Measurements from ENCODE around the gene FHOD1.

FHOD1 gene

DNA sequence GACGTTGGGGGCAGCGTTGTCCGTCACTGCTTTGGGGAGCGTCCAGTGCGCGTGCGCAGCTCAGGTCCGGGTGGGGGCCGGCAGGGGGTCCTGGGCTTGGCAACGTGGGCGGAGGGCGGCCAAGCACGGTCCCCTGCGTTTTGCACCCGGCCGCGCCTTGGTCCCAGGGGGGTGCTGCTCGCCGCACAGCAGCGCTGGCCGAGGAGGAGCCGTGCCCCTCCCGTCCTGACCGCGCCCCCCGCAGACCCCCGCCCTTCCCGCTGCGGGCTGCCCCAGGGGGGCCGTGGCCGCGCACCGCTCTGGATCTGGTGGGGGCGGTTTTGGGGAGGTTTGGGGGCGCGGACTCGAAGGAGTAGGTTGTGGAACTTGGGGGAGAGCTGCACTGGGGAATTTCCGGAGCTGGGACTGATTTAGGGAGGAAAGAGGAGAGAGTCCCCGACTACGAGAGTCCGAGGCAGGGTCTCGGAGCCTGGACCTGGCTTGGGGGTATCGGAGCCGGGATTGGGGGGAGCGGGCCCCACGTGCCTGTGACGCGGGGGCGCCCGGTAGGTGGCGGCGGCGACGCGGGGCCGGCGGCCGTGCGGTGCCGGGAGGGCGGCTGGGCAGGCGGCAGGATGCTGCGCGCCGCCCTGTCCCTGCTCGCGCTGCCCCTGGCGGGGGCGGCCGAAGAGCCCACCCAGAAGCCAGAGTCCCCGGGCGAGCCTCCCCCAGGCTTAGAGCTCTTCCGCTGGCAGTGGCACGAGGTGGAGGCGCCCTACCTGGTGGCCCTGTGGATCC, 1.3 kb upstream of the FHOD1 start, which contains the start of gene SLC9A5:
SLC9A5 (plus strand) TSS at position 579 of the 777 bp plus-strand sequence; CDS start at position 615, 36 bp downstream.
- H3K27ac ChIP-seq (ENCODE audit: low read depth, low read length, poor library complexity, severe bottlenecking) = no peak within 1 kb of the TSS
- H3K27me3 ChIP-seq (ENCODE audit: insufficient read depth, low read length) = no peaks in the 10 kb centered on the region
- no peaks in the 10 kb centered on the region for H3F3A ChIP-seq (ENCODE audit: insufficient read depth, low read length)
- H4K20me1 ChIP-seq (ENCODE audit: insufficient read depth, low read length) = no peaks in the 10 kb centered on the region
- no peaks in the 10 kb centered on the region for H3K79me2 ChIP-seq (ENCODE audit: insufficient read depth, low read length)
- H3K4me3 ChIP-seq (ENCODE audit: low read depth, low read length, poor library complexity, severe bottlenecking) = peak within 1 kb of the TSS; percentile 76
- no peaks in the 10 kb centered on the region for H3K9me2 ChIP-seq (ENCODE audit: low read depth, low read length)
- peak within 1 kb of the TSS; percentile 45; the same call in 1 of the 2 replicates for H3K9ac ChIP-seq (ENCODE audit: low read length)
- H3K4me1 ChIP-seq (ENCODE audit: insufficient read depth, low read length, severe bottlenecking) = peaks cover 36% of the 10 kb centered on the region
- no peak for TF ChIP-seq EZH2 (IDR thresholded peaks at IDR 0.05; ENCODE audit: borderline replicate concordance, low read length)
- TF ChIP-seq, protein P1, sequence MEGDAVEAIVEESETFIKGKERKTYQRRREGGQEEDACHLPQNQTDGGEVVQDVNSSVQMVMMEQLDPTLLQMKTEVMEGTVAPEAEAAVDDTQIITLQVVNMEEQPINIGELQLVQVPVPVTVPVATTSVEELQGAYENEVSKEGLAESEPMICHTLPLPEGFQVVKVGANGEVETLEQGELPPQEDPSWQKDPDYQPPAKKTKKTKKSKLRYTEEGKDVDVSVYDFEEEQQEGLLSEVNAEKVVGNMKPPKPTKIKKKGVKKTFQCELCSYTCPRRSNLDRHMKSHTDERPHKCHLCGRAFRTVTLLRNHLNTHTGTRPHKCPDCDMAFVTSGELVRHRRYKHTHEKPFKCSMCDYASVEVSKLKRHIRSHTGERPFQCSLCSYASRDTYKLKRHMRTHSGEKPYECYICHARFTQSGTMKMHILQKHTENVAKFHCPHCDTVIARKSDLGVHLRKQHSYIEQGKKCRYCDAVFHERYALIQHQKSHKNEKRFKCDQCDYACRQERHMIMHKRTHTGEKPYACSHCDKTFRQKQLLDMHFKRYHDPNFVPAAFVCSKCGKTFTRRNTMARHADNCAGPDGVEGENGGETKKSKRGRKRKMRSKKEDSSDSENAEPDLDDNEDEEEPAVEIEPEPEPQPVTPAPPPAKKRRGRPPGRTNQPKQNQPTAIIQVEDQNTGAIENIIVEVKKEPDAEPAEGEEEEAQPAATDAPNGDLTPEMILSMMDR (IDR thresholded peaks at IDR 0.05; ENCODE audit: low read length) = no peak
- H2AFZ ChIP-seq (ENCODE audit: low read length) = no peak within 1 kb of the TSS
- H3K36me3 ChIP-seq (ENCODE audit: insufficient read depth, low read length) = no peaks in the 10 kb centered on the region
- H3K9me3 ChIP-seq (ENCODE audit: low read length) = no peaks in the 10 kb centered on the region
- H3K4me2 ChIP-seq (ENCODE audit: low read length) = peak within 1 kb of the TSS; percentile 98

DNA sequence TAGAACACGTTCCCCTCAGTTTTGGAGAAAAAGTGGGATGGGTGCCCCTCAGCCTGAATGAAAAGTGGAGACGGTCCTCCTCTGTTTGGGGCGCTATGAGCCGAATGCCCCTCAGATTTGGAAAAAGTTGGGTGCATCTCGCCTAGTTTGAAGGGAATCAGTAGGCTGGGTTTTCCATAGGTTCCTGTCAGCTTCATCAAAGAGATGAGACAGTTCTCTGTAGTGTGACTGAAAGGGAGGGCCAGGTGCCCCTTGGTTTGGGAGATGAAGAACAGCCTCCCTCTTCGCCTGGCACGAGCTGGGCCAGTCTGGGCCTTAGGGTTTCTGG, 756 bp upstream of the FHOD1 start:
- no peak overlapping the region for H2AFZ ChIP-seq (ENCODE audit: low read length)
- peaks cover 36% of the 10 kb centered on the region for H3K4me1 ChIP-seq (ENCODE audit: insufficient read depth, low read length, severe bottlenecking)
- H3K27ac ChIP-seq (ENCODE audit: low read depth, low read length, poor library complexity, severe bottlenecking) = no peak overlapping the region
- no peaks in the 10 kb centered on the region for H3K27me3 ChIP-seq (ENCODE audit: insufficient read depth, low read length)
- peak overlapping the region; percentile 98 for H3K4me2 ChIP-seq (ENCODE audit: low read length)
- TF ChIP-seq, protein P1 (IDR thresholded peaks at IDR 0.05; ENCODE audit: low read length) = no peak
- TF ChIP-seq EZH2 (IDR thresholded peaks at IDR 0.05; ENCODE audit: borderline replicate concordance, low read length) = no peak
- no peaks in the 10 kb centered on the region for H3K9me3 ChIP-seq (ENCODE audit: low read length)
- H3K36me3 ChIP-seq (ENCODE audit: insufficient read depth, low read length) = no peaks in the 10 kb centered on the region
- no peaks in the 10 kb centered on the region for H3F3A ChIP-seq (ENCODE audit: insufficient read depth, low read length)
- peak overlapping the region; percentile 45; the same call in 1 of the 2 replicates for H3K9ac ChIP-seq (ENCODE audit: low read length)
- no peaks in the 10 kb centered on the region for H3K79me2 ChIP-seq (ENCODE audit: insufficient read depth, low read length)
- H3K4me3 ChIP-seq (ENCODE audit: low read depth, low read length, poor library complexity, severe bottlenecking) = peak overlapping the region; percentile 76
- H3K9me2 ChIP-seq (ENCODE audit: low read depth, low read length) = no peaks in the 10 kb centered on the region
- no peaks in the 10 kb centered on the region for H4K20me1 ChIP-seq (ENCODE audit: insufficient read depth, low read length)

DNA sequence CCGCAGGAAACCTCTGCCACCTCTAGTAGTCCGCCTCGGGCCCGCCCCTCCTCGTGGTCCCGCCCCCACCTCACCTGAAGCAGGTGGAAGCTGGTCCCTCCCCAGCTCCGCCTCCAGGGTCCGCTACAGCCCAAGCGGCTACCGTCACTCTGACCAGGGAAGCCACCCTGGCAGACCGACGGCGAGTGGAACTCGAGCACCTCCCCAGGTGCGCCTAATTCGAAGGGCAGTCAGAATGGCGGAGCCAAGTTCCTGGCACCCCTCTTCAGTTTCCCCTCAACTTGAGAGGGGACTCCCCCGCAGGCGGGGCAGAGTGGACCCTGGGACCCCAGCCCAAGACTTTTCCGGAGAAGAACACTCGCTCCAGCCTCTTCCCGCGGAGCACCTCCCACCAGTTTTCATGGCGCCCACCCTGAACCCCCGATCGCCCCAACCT, 507 bp downstream of the FHOD1 start:
- Histone ChIP-seq H3K27me3 (ENCODE audit: insufficient read depth, low read length) (no peaks in the 10 kb centered on the region), H3K9me3 (ENCODE audit: low read length) (no peaks in the 10 kb centered on the region), H4K20me1 (ENCODE audit: insufficient read depth, low read length) (no peaks in the 10 kb centered on the region), H3K4me2 (ENCODE audit: low read length) (peak overlapping the region; percentile 98), H3K79me2 (ENCODE audit: insufficient read depth, low read length) (no peaks in the 10 kb centered on the region), H3K36me3 (ENCODE audit: insufficient read depth, low read length) (no peaks in the 10 kb centered on the region), H3K27ac (ENCODE audit: low read depth, low read length, poor library complexity, severe bottlenecking) (peak overlapping the region; percentile 1), H2AFZ (ENCODE audit: low read length) (no peak overlapping the region), H3K9me2 (ENCODE audit: low read depth, low read length) (no peaks in the 10 kb centered on the region), H3F3A (ENCODE audit: insufficient read depth, low read length) (no peaks in the 10 kb centered on the region), H3K4me1 (ENCODE audit: insufficient read depth, low read length, severe bottlenecking) (peaks cover 36% of the 10 kb centered on the region), H3K4me3 (ENCODE audit: low read depth, low read length, poor library complexity, severe bottlenecking) (peak overlapping the region; percentile 76), H3K9ac (ENCODE audit: low read length) (peak overlapping the region; percentile 66)
- no peak for TF ChIP-seq EZH2 (IDR thresholded peaks at IDR 0.05; ENCODE audit: borderline replicate concordance, low read length)
- TF ChIP-seq, protein P1 (IDR thresholded peaks at IDR 0.05; ENCODE audit: low read length) = no peak
